ENCODE measurements around the gene MANEAL. TPM values are rescaled to one million over a fixed set of nuclear protein-coding genes. Genes with fewer than 3 reads are reported as not detected.

The MANEAL gene
- polyA plus RNA-seq, 3 donors = 0.24 to 0.56 TPM; not detected in 1

DNA sequence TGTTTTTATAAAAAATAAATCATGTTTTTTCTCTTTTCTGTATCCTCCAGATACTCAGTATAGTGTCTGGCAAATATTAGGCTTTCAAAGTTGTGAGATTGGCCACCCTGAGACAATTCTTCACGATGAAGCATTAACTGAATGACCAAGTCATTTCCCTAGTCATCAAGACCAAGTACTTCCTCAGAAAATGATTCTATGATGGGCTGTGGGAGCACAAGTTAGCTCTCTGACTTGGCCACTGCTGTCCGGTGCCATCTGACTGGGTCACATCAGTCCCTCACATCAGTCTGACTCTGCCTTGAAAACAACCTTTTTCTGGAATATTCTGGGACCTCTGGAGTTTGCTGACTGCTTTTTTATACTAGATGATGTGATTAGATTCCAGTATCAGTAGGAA is 27.8 kb downstream of the MANEAL start:
- no peak for DNase-seq
- peaks cover 53% of the 10 kb centered on the region for H3K79me2 ChIP-seq (ENCODE audit: insufficient read depth, low read length)
- no peak overlapping the region for H3K4me2 ChIP-seq (replicated peaks; ENCODE audit: extremely low read depth, low read length, poor library complexity, severe bottlenecking)
- H3K4me1 Mint-ChIP-seq = peaks cover 34% of the 10 kb centered on the region
- intact Hi-C loops (cut with micrococcal nuclease) = no loop called here
- H3K36me3 ChIP-seq (replicated peaks in 1 of 2; ENCODE audit: control insufficient read depth in 1 of 2, insufficient read depth in 2 of 2, low read length in 2 of 2) = peaks cover 65 to 76% of the 10 kb centered on the region in 2 donors
- no peak overlapping the region for H3K4me3 ChIP-seq (replicated peaks in 1 of 3; ENCODE audit: low read depth in 2 of 3, low read length in 3 of 3)
- H3K9ac ChIP-seq (ENCODE audit: insufficient read depth, low read length, poor library complexity, severe bottlenecking) = no peak overlapping the region
- H3K4me3 Mint-ChIP-seq = no peak overlapping the region
- no peaks in the 10 kb centered on the region for H3K9me3 Mint-ChIP-seq
- peaks cover 24 to 30% of the 10 kb centered on the region in 2 donors for H3K4me1 ChIP-seq (ENCODE audit: control insufficient read depth in 1 of 2, insufficient read depth in 2 of 2, low read length in 2 of 2)
- no peak overlapping the region for H2AFZ ChIP-seq (ENCODE audit: insufficient read depth, low read depth, low read length, poor library complexity, severe bottlenecking)
- H3K27me3 ChIP-seq (ENCODE audit: control insufficient read depth in 2 of 2, insufficient read depth in 2 of 2, low read length in 2 of 2) = no peaks in the 10 kb centered on the region
- 100% methylated on average over 1 of the region's 2 CpGs for WGBS (ENCODE audit: insufficient coverage)
- no peak overlapping the region for H3K27ac ChIP-seq (ENCODE audit: low read depth in 1 of 2, low read length in 2 of 2)
- peaks cover 30% of the 10 kb centered on the region for H4K20me1 ChIP-seq (ENCODE audit: insufficient read depth, low read length)
- peaks cover 0 to 1% (median 0%) of the 10 kb centered on the region in 3 donors for H3K27me3 Mint-ChIP-seq (ENCODE audit: low read depth in 3 of 3)
- TF ChIP-seq, protein P1, sequence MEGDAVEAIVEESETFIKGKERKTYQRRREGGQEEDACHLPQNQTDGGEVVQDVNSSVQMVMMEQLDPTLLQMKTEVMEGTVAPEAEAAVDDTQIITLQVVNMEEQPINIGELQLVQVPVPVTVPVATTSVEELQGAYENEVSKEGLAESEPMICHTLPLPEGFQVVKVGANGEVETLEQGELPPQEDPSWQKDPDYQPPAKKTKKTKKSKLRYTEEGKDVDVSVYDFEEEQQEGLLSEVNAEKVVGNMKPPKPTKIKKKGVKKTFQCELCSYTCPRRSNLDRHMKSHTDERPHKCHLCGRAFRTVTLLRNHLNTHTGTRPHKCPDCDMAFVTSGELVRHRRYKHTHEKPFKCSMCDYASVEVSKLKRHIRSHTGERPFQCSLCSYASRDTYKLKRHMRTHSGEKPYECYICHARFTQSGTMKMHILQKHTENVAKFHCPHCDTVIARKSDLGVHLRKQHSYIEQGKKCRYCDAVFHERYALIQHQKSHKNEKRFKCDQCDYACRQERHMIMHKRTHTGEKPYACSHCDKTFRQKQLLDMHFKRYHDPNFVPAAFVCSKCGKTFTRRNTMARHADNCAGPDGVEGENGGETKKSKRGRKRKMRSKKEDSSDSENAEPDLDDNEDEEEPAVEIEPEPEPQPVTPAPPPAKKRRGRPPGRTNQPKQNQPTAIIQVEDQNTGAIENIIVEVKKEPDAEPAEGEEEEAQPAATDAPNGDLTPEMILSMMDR (IDR thresholded peaks at IDR 0.05) = no peak
- H3K27ac Mint-ChIP-seq = peak overlapping the region in 5 of 7 donors; percentile 35 to 77 (median 40)
- peaks cover 64 to 87% of the 10 kb centered on the region in 2 donors for H3K36me3 Mint-ChIP-seq
- H3K9me3 ChIP-seq (replicated peaks in 1 of 2; ENCODE audit: control insufficient read depth in 1 of 2, insufficient read depth in 1 of 2, low read length in 2 of 2) = no peaks in the 10 kb centered on the region

DNA sequence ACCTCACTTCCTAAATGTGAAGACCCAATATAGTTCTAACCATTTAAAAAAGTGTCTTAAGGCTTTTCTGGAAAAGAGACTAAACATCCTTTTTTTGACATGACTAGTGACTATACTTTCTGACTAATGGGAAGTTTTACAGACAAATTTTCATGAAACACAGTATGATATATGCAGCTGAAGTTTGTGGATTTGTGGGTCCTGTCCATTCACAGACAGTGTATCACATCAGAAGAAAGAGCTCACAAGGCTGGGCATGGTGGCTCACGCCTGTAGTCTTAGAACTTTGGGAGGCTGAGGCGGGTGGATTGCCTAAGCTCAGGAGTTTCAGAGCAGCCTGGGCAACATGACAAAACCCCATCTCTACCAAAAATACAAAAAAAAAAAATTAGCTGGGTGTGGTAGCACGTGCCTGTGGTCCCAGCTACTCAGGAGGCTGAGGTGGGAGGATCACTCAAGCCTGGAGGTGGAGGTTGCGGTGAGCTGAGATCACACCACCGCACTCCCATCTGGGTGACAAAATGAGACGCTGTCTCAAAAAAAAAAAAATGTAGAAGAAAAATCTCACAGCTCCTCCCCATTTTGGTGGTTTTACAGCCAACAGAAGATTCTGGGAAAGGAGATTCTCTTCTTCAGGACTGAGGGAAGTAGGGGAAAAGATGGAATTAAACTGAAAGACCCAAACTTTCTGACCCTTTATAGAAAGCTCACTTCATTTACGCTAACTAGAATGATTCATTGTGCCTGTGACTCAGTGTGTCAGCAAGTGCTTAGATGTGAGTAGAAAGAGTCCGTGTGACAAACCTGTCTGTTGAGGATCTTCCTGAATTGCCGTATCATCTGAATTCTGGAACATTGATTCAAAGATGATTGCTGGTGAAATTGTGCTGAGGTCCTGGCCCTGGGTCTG is 29.5 kb downstream of the MANEAL start:
- TF ChIP-seq, protein P1 (IDR thresholded peaks at IDR 0.05) = no peak
- Histone ChIP-seq H3K9ac (ENCODE audit: insufficient read depth, low read length, poor library complexity, severe bottlenecking) (no peak overlapping the region), H2AFZ (ENCODE audit: insufficient read depth, low read depth, low read length, poor library complexity, severe bottlenecking) (no peak overlapping the region), H3K79me2 (ENCODE audit: insufficient read depth, low read length) (peaks cover 46% of the 10 kb centered on the region), H3K4me2 (replicated peaks; ENCODE audit: extremely low read depth, low read length, poor library complexity, severe bottlenecking) (no peak overlapping the region), H3K27me3 (ENCODE audit: control insufficient read depth in 2 of 2, insufficient read depth in 2 of 2, low read length in 2 of 2) (no peaks in the 10 kb centered on the region), H3K9me3 (replicated peaks in 1 of 2; ENCODE audit: control insufficient read depth in 1 of 2, insufficient read depth in 1 of 2, low read length in 2 of 2) (no peaks in the 10 kb centered on the region), H3K27ac (ENCODE audit: low read depth in 1 of 2, low read length in 2 of 2) (peak overlapping the region in 1 of 2 donors; percentile 16), H3K36me3 (replicated peaks in 1 of 2; ENCODE audit: control insufficient read depth in 1 of 2, insufficient read depth in 2 of 2, low read length in 2 of 2) (peaks cover 54 to 73% of the 10 kb centered on the region in 2 donors), H3K4me3 (replicated peaks in 1 of 3; ENCODE audit: low read depth in 2 of 3, low read length in 3 of 3) (no peak overlapping the region), H4K20me1 (ENCODE audit: insufficient read depth, low read length) (peaks cover 22% of the 10 kb centered on the region), H3K4me1 (ENCODE audit: control insufficient read depth in 1 of 2, insufficient read depth in 2 of 2, low read length in 2 of 2) (peaks cover 24 to 35% of the 10 kb centered on the region in 2 donors)
- H3K9me3 Mint-ChIP-seq = no peaks in the 10 kb centered on the region
- H3K4me1 Mint-ChIP-seq = peaks cover 37% of the 10 kb centered on the region
- peak overlapping the region in 3 of 7 donors; percentile 18 to 74 (median 70) for H3K27ac Mint-ChIP-seq
- WGBS (ENCODE audit: insufficient coverage) = 79% methylated on average over 2 of the region's 9 CpGs
- intact Hi-C loops (cut with micrococcal nuclease) = no loop called here
- peaks cover 61 to 84% of the 10 kb centered on the region in 2 donors for H3K36me3 Mint-ChIP-seq
- peaks cover 0 to 1% (median 0%) of the 10 kb centered on the region in 3 donors for H3K27me3 Mint-ChIP-seq (ENCODE audit: low read depth in 3 of 3)
- no peak overlapping the region for H3K4me3 Mint-ChIP-seq
- DNase-seq = peak in 1 of 3 donors; percentile 73
